GM12872 (cell line): Measurements from ENCODE around the gene CDK14.

Experiments
- CTCF ChIP-seq: IDR thresholded peaks from 3 replicates; pipeline ENCODE4 v1.5.1; 2011; ENCODE audit warnings: low read depth, mild to moderate bottlenecking, low read length, moderate library complexity; ENCODE audit not compliant: insufficient read depth

CDK14 gene

GRCh38 chr7:90621125-90621746 lies 25.1 kb downstream of the CDK14 start:
- no peak for TF ChIP-seq CTCF

GRCh38 chr7:90621747-90622140 lies 25.6 kb downstream of the CDK14 start:
- TF ChIP-seq CTCF, result no peak

- no peak for TF ChIP-seq CTCF
These were observed 26.5 kb downstream of the CDK14 start for GRCh38 chr7:90622670-90623069.

- TF ChIP-seq CTCF, result no peak
These were observed 28.2 kb downstream of the CDK14 start for GRCh38 chr7:90624225-90624911.

GRCh38 chr7:90625051-90625450 lies 28.9 kb downstream of the CDK14 start:
- TF ChIP-seq CTCF, result no peak

- no peak for TF ChIP-seq CTCF
These were observed 29.4 kb downstream of the CDK14 start for GRCh38 chr7:90625562-90625961.

GRCh38 chr7:90626013-90626412 lies 29.9 kb downstream of the CDK14 start:
- no peak for TF ChIP-seq CTCF
